CD4-positive, CD25-positive, alpha-beta regulatory T cell (primary cell): Measurements from ENCODE around the gene SLC34A2. TPM values are rescaled to one million over a fixed set of nuclear protein-coding genes. Genes with fewer than 3 reads are reported as not detected.

ENCODE experiments used
- polyA plus RNA-seq, 4 donors: library from polyadenylated mRNA; unstranded; fragments of 300-500 nt; fragmentation: Illumina TruSeq; gene quantifications; one replicate each; pipeline ENCODE4 v1.2.3, GENCODE V29; 2021
- total RNA-seq: library from RNA; stranded (reverse); gene quantifications from one replicate; pipeline ENCODE4 v1.2.3, GENCODE V29; 2022

SLC34A2 gene
- total and polyA plus RNA-seq, 5 donors from 2014 or later = not detected

Other genes starting within 250 kb of the SLC34A2 start
- 74.5 TPM for gene SEL1L3, start 207.1 kb downstream of the SLC34A2 start, total RNA-seq
- 10 to 100 TPM; 36.5 to 61.0 (median 44.9) TPM for gene SEL1L3, start 207.1 kb downstream of the SLC34A2 start, polyA plus RNA-seq